Testis (tissue), 3 donors: ENCODE results near the gene PAIP2B. TPM values are rescaled to one million over a fixed set of nuclear protein-coding genes. Genes with fewer than 3 reads are reported as not detected.
"Not testable (repeated sequence)": the region's sequence is repeated elsewhere in the genome, so short reads cannot be mapped to it uniquely, and the experiment has no call there.

Experiments
- DNase-seq: peaks from one replicate; pipeline ENCODE4 v3.0.0-alpha.2; 2019
- H3K27ac ChIP-seq, 2 donors: fragments of 200-600 bp; sonication (generic); one replicate each; pipeline ENCODE4 v1.5.1; 2019
- H3K27me3 ChIP-seq: fragments of 200-600 bp; sonication (generic); one replicate; pipeline ENCODE4 v1.5.1; 2019
- H3K36me3 ChIP-seq: fragments of 200-600 bp; sonication (generic); one replicate; pipeline ENCODE4 v1.5.1; 2017; ENCODE audit warnings: low read depth; ENCODE audit errors: missing control alignments
- H3K4me1 ChIP-seq: fragments of 200-600 bp; sonication (generic); one replicate; pipeline ENCODE4 v1.5.1; 2019
- H3K4me3 ChIP-seq, 2 donors: fragments of 200-600 bp; sonication (generic); one replicate each; pipeline ENCODE4 v1.5.1; 2017 to 2019
- H3K9me3 ChIP-seq: fragments of 200-600 bp; sonication (generic); one replicate; pipeline ENCODE4 v1.5.1; 2017
- CTCF ChIP-seq, 3 experiments: fragments of 450-650 bp in 2 of 3; fragments of 200-600 bp in 1 of 3; sonication (generic) in 1 of 3; IDR thresholded peaks; one replicate each; pipeline ENCODE4 v1.5.1; 2016 to 2019; ENCODE audit warnings: antibody characterized with exemption in 3 of 3, mild to moderate bottlenecking in 2 of 3, moderate library complexity in 1 of 3
- POLR2A ChIP-seq: fragments of 450-650 bp; IDR thresholded peaks from one replicate; pipeline ENCODE4 v1.6.1; 2017; ENCODE audit warnings: antibody characterized with exemption, mild to moderate bottlenecking, moderate library complexity
- whole genome bisulfite sequencing, 2 donors: methylation state at CpG; one replicate each; pipeline ENCODE4 v1.1.5; 2018; 5-methylcytosine and 5-hydroxymethylcytosine counted together
- intact Hi-C: fragments of 100-400 bp; cut with DNase I; formaldehyde crosslinking; loops from one replicate; pipeline ENCODE4 v1.15.1; 2023; ENCODE audit warnings: low total_unique reads
- polyA plus RNA-seq: library from polyadenylated mRNA; stranded (reverse); fragments of 350-450 nt; fragmentation: Illumina TruSeq; extraction: RNeasy Lipid Tissue Mini Kit (QIAGEN cat#74804); gene quantifications from one replicate; pipeline ENCODE4 v1.2.3, GENCODE V29; 2014; ENCODE audit warnings: low read depth, low replicate concordance; ENCODE audit not compliant: insufficient read depth
- total RNA-seq, 2 donors: library from RNA; depleted of rRNA; stranded (reverse); fragments of >200 nt; gene quantifications; one replicate each; pipeline ENCODE4 v1.2.3, GENCODE V29; 2016

Gene PAIP2B
- total and polyA plus RNA-seq, 3 donors from 2014 or later = 3.3 to 4.5 (median 3.9) TPM

- Histone ChIP-seq H3K4me3 (no peak overlapping the region), H3K4me1 (no peaks in the 10 kb centered on the region), H3K27me3 (no peaks in the 10 kb centered on the region), H3K27ac (no peak overlapping the region), H3K36me3 (no peaks in the 10 kb centered on the region), H3K9me3 (no peaks in the 10 kb centered on the region)
- intact Hi-C loops = no loop called here
- WGBS, 2 donors = 80 to 81% methylated on average over 2 of the region's 2 CpGs
- TF ChIP-seq CTCF (IDR thresholded peaks at IDR 0.05) (no peak), POLR2A (no peak)
- DNase-seq = no peak
These were observed 45.6 kb downstream of the PAIP2B start for GRCh38 chr2:71181316-71181715.

- H3K4me3 ChIP-seq, DNase-seq: not testable (repeated sequence)
- 58 to 72% methylated on average over 8 of the region's 8 CpGs for whole genome bisulfite sequencing, 2 donors
These were observed 48.1 kb downstream of the PAIP2B start for GRCh38 chr2:71178836-71179235.

GRCh38 chr2:71174207-71174606 lies 52.7 kb downstream of the PAIP2B start:
- H3K27ac ChIP-seq = no peak overlapping the region
- H3K4me1 ChIP-seq = no peaks in the 10 kb centered on the region
- H3K9me3 ChIP-seq = no peaks in the 10 kb centered on the region
- no peak for TF ChIP-seq POLR2A
- TF ChIP-seq CTCF (IDR thresholded peaks at IDR 0.05) = no peak
- WGBS, 2 donors = 73 to 74% methylated on average over 3 of the region's 3 CpGs
- DNase-seq = no peak
- no peaks in the 10 kb centered on the region for H3K36me3 ChIP-seq
- intact Hi-C loops = no loop called here
- H3K27me3 ChIP-seq = no peaks in the 10 kb centered on the region
- no peak overlapping the region for H3K4me3 ChIP-seq

More at GRCh38 chr2:71178836-71179235, 48.1 kb downstream of the PAIP2B start:
- H3K27ac ChIP-seq, H3K27me3 ChIP-seq, H3K9me3 ChIP-seq, H3K36me3 ChIP-seq, H3K4me1 ChIP-seq, intact Hi-C loops: not testable (repeated sequence)

- WGBS, 2 donors = 69 to 71% methylated on average over 1 of the region's 1 CpG
- intact Hi-C loops = no loop called here
- Histone ChIP-seq H3K36me3 (no peaks in the 10 kb centered on the region), H3K27ac (no peak overlapping the region), H3K4me1 (no peaks in the 10 kb centered on the region), H3K27me3 (no peaks in the 10 kb centered on the region), H3K9me3 (no peaks in the 10 kb centered on the region), H3K4me3 (no peak overlapping the region)
- DNase-seq = no peak
- no peak for TF ChIP-seq CTCF (IDR thresholded peaks at IDR 0.05)
- TF ChIP-seq POLR2A = no peak
These were observed 53.8 kb downstream of the PAIP2B start for GRCh38 chr2:71173096-71173495.

- intact Hi-C loops = no loop called here
- H3K27ac ChIP-seq = no peak overlapping the region
- H3K36me3 ChIP-seq = no peaks in the 10 kb centered on the region
- 58 to 81% methylated on average over 3 of the region's 3 CpGs for WGBS, 2 donors
- no peak overlapping the region for H3K4me3 ChIP-seq
- no peaks in the 10 kb centered on the region for H3K4me1 ChIP-seq
- DNase-seq = no peak
- no peaks in the 10 kb centered on the region for H3K9me3 ChIP-seq
- H3K27me3 ChIP-seq = no peaks in the 10 kb centered on the region
- TF ChIP-seq POLR2A (no peak), CTCF (IDR thresholded peaks at IDR 0.05) (no peak)
These were observed 60.1 kb downstream of the PAIP2B start for GRCh38 chr2:71166812-71167211.
